ENCODE measurements around the gene F5.

DNA sequence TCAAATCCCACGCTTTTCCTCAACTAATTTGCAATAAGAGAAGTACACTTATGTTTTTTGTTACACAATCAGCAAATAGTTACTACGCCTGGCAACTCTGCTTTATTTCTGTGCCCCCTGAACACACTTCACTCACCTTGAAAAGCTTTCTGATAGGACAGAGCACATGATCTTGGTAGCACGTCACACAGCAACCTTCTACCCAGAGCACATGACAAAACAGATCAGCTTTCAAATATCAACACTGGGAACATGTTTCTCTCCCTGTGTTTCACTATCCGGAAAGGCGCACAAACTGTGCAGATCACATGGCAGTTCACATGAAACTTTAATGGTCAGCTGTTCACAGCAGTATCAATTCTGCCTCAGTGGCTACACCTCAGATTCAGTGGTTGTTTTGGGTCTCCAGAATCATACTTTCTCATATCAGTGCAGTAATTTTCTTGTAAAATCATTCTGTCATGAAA is 102.7 kb downstream of the F5 start:
- TF ChIP-seq, protein P1, sequence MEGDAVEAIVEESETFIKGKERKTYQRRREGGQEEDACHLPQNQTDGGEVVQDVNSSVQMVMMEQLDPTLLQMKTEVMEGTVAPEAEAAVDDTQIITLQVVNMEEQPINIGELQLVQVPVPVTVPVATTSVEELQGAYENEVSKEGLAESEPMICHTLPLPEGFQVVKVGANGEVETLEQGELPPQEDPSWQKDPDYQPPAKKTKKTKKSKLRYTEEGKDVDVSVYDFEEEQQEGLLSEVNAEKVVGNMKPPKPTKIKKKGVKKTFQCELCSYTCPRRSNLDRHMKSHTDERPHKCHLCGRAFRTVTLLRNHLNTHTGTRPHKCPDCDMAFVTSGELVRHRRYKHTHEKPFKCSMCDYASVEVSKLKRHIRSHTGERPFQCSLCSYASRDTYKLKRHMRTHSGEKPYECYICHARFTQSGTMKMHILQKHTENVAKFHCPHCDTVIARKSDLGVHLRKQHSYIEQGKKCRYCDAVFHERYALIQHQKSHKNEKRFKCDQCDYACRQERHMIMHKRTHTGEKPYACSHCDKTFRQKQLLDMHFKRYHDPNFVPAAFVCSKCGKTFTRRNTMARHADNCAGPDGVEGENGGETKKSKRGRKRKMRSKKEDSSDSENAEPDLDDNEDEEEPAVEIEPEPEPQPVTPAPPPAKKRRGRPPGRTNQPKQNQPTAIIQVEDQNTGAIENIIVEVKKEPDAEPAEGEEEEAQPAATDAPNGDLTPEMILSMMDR (conservative IDR thresholded peaks at IDR 0.05; ENCODE audit: low read depth in 2 of 2): no peak
- TF ChIP-seq POLR2AphosphoS5 (IDR thresholded peaks at IDR 0.05; ENCODE audit: low read depth) (no peak), EZH2phosphoT487 (IDR thresholded peaks at IDR 0.05; ENCODE audit: unreplicated experiment) (no peak), ZNF114 (CRISPR knock-in tag; IDR thresholded peaks at IDR 0.05) (no peak), EZH2 (IDR thresholded peaks at IDR 0.05; ENCODE audit: low read depth, unreplicated experiment) (no peak), CREB1 (CRISPR knock-in tag; IDR thresholded peaks at IDR 0.05; ENCODE audit: low read depth) (no peak), JUNB (IDR thresholded peaks at IDR 0.05; ENCODE audit: unreplicated experiment) (no peak), NANOG (IDR thresholded peaks at IDR 0.05; ENCODE audit: borderline replicate concordance) (no peak), ZNF331 (CRISPR knock-in tag; IDR thresholded peaks at IDR 0.05; ENCODE audit: low read depth) (no peak), STAT1 (IDR thresholded peaks at IDR 0.05; ENCODE audit: unreplicated experiment) (no peak)
- TF ChIP-seq, protein P2, sequence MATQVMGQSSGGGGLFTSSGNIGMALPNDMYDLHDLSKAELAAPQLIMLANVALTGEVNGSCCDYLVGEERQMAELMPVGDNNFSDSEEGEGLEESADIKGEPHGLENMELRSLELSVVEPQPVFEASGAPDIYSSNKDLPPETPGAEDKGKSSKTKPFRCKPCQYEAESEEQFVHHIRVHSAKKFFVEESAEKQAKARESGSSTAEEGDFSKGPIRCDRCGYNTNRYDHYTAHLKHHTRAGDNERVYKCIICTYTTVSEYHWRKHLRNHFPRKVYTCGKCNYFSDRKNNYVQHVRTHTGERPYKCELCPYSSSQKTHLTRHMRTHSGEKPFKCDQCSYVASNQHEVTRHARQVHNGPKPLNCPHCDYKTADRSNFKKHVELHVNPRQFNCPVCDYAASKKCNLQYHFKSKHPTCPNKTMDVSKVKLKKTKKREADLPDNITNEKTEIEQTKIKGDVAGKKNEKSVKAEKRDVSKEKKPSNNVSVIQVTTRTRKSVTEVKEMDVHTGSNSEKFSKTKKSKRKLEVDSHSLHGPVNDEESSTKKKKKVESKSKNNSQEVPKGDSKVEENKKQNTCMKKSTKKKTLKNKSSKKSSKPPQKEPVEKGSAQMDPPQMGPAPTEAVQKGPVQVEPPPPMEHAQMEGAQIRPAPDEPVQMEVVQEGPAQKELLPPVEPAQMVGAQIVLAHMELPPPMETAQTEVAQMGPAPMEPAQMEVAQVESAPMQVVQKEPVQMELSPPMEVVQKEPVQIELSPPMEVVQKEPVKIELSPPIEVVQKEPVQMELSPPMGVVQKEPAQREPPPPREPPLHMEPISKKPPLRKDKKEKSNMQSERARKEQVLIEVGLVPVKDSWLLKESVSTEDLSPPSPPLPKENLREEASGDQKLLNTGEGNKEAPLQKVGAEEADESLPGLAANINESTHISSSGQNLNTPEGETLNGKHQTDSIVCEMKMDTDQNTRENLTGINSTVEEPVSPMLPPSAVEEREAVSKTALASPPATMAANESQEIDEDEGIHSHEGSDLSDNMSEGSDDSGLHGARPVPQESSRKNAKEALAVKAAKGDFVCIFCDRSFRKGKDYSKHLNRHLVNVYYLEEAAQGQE (IDR thresholded peaks at IDR 0.05; ENCODE audit: unreplicated experiment): no peak
- TF ChIP-seq, protein P3, sequence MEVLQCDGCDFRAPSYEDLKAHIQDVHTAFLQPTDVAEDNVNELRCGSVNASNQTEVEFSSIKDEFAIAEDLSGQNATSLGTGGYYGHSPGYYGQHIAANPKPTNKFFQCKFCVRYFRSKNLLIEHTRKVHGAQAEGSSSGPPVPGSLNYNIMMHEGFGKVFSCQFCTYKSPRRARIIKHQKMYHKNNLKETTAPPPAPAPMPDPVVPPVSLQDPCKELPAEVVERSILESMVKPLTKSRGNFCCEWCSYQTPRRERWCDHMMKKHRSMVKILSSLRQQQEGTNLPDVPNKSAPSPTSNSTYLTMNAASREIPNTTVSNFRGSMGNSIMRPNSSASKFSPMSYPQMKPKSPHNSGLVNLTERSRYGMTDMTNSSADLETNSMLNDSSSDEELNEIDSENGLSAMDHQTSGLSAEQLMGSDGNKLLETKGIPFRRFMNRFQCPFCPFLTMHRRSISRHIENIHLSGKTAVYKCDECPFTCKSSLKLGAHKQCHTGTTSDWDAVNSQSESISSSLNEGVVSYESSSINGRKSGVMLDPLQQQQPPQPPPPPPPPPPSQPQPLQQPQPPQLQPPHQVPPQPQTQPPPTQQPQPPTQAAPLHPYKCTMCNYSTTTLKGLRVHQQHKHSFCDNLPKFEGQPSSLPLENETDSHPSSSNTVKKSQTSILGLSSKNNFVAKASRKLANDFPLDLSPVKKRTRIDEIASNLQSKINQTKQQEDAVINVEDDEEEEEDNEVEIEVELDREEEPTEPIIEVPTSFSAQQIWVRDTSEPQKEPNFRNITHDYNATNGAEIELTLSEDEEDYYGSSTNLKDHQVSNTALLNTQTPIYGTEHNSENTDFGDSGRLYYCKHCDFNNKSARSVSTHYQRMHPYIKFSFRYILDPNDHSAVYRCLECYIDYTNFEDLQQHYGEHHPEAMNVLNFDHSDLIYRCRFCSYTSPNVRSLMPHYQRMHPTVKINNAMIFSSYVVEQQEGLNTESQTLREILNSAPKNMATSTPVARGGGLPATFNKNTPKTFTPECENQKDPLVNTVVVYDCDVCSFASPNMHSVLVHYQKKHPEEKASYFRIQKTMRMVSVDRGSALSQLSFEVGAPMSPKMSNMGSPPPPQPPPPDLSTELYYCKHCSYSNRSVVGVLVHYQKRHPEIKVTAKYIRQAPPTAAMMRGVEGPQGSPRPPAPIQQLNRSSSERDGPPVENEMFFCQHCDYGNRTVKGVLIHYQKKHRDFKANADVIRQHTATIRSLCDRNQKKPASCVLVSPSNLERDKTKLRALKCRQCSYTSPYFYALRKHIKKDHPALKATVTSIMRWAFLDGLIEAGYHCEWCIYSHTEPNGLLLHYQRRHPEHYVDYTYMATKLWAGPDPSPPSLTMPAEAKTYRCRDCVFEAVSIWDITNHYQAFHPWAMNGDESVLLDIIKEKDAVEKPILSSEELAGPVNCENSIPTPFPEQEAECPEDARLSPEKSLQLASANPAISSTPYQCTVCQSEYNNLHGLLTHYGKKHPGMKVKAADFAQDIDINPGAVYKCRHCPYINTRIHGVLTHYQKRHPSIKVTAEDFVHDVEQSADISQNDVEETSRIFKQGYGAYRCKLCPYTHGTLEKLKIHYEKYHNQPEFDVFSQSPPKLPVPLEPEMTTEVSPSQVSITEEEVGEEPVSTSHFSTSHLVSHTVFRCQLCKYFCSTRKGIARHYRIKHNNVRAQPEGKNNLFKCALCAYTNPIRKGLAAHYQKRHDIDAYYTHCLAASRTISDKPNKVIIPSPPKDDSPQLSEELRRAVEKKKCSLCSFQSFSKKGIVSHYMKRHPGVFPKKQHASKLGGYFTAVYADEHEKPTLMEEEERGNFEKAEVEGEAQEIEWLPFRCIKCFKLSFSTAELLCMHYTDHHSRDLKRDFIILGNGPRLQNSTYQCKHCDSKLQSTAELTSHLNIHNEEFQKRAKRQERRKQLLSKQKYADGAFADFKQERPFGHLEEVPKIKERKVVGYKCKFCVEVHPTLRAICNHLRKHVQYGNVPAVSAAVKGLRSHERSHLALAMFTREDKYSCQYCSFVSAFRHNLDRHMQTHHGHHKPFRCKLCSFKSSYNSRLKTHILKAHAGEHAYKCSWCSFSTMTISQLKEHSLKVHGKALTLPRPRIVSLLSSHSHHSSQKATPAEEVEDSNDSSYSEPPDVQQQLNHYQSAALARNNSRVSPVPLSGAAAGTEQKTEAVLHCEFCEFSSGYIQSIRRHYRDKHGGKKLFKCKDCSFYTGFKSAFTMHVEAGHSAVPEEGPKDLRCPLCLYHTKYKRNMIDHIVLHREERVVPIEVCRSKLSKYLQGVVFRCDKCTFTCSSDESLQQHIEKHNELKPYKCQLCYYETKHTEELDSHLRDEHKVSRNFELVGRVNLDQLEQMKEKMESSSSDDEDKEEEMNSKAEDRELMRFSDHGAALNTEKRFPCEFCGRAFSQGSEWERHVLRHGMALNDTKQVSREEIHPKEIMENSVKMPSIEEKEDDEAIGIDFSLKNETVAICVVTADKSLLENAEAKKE (CRISPR knock-in tag; IDR thresholded peaks at IDR 0.05): no peak
- TF ChIP-seq, protein P4, sequence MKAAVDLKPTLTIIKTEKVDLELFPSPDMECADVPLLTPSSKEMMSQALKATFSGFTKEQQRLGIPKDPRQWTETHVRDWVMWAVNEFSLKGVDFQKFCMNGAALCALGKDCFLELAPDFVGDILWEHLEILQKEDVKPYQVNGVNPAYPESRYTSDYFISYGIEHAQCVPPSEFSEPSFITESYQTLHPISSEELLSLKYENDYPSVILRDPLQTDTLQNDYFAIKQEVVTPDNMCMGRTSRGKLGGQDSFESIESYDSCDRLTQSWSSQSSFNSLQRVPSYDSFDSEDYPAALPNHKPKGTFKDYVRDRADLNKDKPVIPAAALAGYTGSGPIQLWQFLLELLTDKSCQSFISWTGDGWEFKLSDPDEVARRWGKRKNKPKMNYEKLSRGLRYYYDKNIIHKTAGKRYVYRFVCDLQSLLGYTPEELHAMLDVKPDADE (IDR thresholded peaks at IDR 0.05): no peak
